HUES48 (cell line): ENCODE results near the gene ZNF682.
"Not testable (repeated sequence)": the region's sequence is repeated elsewhere in the genome, so short reads cannot be mapped to it uniquely, and the experiment has no call there.

Experiments
- H3K27ac ChIP-seq: one replicate; pipeline ENCODE4 v1.7.0; 2013; ENCODE audit warnings: low read depth, low read length, inconsistent platforms
- H3K27me3 ChIP-seq: 2 replicates; pipeline ENCODE4 v1.6.1; 2013; ENCODE audit warnings: mild to moderate bottlenecking, low read length; ENCODE audit not compliant: control insufficient read depth, insufficient read depth
- H3K36me3 ChIP-seq: 2 replicates; pipeline ENCODE4 v1.6.1; 2013; ENCODE audit warnings: low read length; ENCODE audit not compliant: control insufficient read depth, insufficient read depth
- H3K4me1 ChIP-seq: 2 replicates; pipeline ENCODE4 v1.6.1; 2013; ENCODE audit warnings: mild to moderate bottlenecking, low read length; ENCODE audit not compliant: control insufficient read depth, insufficient read depth
- H3K4me3 ChIP-seq: 2 replicates; pipeline ENCODE4 v1.5.1; 2013; ENCODE audit warnings: mild to moderate bottlenecking, low read depth, low read length
- H3K9ac ChIP-seq: 2 replicates; pipeline ENCODE4 v1.6.1; 2013; ENCODE audit warnings: mild to moderate bottlenecking, low read depth, low read length, moderate library complexity
- H3K9me3 ChIP-seq: 2 replicates; pipeline ENCODE4 v1.6.1; 2013; ENCODE audit warnings: low read length; ENCODE audit not compliant: control insufficient read depth, insufficient read depth

The ZNF682 gene

GRCh38 chr19:20066861-20067260, 27.6 kb upstream of the ZNF682 start:
- no peak overlapping the region for H3K4me3 ChIP-seq
- H3K9ac ChIP-seq: no peak overlapping the region
- peaks cover 30% of the 10 kb centered on the region for H3K4me1 ChIP-seq
- H3K27me3 ChIP-seq: no peaks in the 10 kb centered on the region
- peaks cover 6% of the 10 kb centered on the region; the same call in 1 of the 2 replicates for H3K9me3 ChIP-seq
- no peaks in the 10 kb centered on the region for H3K36me3 ChIP-seq
- H3K27ac ChIP-seq: no peak overlapping the region

- no peak overlapping the region for H3K4me3 ChIP-seq
- H3K27me3 ChIP-seq: no peaks in the 10 kb centered on the region
- H3K9ac ChIP-seq: no peak overlapping the region
- no peaks in the 10 kb centered on the region for H3K9me3 ChIP-seq
- no peak overlapping the region for H3K27ac ChIP-seq
- H3K36me3 ChIP-seq: no peaks in the 10 kb centered on the region
- H3K4me1 ChIP-seq: no peaks in the 10 kb centered on the region
Observed at GRCh38 chr19:20060282-20060681, 21.0 kb upstream of the ZNF682 start.

- H3K9me3 ChIP-seq, H3K4me3 ChIP-seq, H3K27me3 ChIP-seq, H3K4me1 ChIP-seq, H3K9ac ChIP-seq, H3K27ac ChIP-seq, H3K36me3 ChIP-seq: not testable (repeated sequence)
Observed at GRCh38 chr19:20058738-20059137, 19.4 kb upstream of the ZNF682 start.

GRCh38 chr19:20051841-20052768, 12.8 kb upstream of the ZNF682 start:
- H3K4me1 ChIP-seq: peaks cover 6% of the 10 kb centered on the region; the same call in 1 of the 2 replicates
- H3K4me3 ChIP-seq: peak overlapping the region; percentile 83
- H3K27ac ChIP-seq: peak overlapping the region; percentile 86
- H3K27me3 ChIP-seq: no peaks in the 10 kb centered on the region
- H3K36me3 ChIP-seq: no peaks in the 10 kb centered on the region
- H3K9me3 ChIP-seq: no peaks in the 10 kb centered on the region
- H3K9ac ChIP-seq: peak overlapping the region; percentile 79

GRCh38 chr19:20045742-20046141, 6.4 kb upstream of the ZNF682 start:
- H3K4me3 ChIP-seq, H3K27me3 ChIP-seq, H3K9me3 ChIP-seq, H3K36me3 ChIP-seq, H3K9ac ChIP-seq, H3K27ac ChIP-seq, H3K4me1 ChIP-seq: not testable (repeated sequence)

- Histone ChIP-seq H3K4me1 (no peaks in the 10 kb centered on the region), H3K27me3 (no peaks in the 10 kb centered on the region), H3K9ac (no peak overlapping the region), H3K9me3 (no peaks in the 10 kb centered on the region), H3K36me3 (no peaks in the 10 kb centered on the region), H3K27ac (no peak overlapping the region), H3K4me3 (no peak overlapping the region)
Observed at GRCh38 chr19:20044663-20045062, 5.4 kb upstream of the ZNF682 start.

GRCh38 chr19:20038358-20039202, 725 bp downstream of the ZNF682 start:
- Histone ChIP-seq H3K9ac (peak overlapping the region; percentile 93), H3K4me1 (peaks cover 5% of the 10 kb centered on the region; the same call in 1 of the 2 replicates), H3K27ac (peak overlapping the region; percentile 92), H3K36me3 (peaks cover 11% of the 10 kb centered on the region), H3K4me3 (peak overlapping the region; percentile 94), H3K27me3 (no peaks in the 10 kb centered on the region), H3K9me3 (no peaks in the 10 kb centered on the region)

- Histone ChIP-seq H3K4me1 (peaks cover 5% of the 10 kb centered on the region; the same call in 1 of the 2 replicates), H3K27ac (no peak overlapping the region), H3K9ac (no peak overlapping the region), H3K27me3 (no peaks in the 10 kb centered on the region), H3K9me3 (no peaks in the 10 kb centered on the region), H3K4me3 (no peak overlapping the region), H3K36me3 (peaks cover 20% of the 10 kb centered on the region)
Observed at GRCh38 chr19:20035935-20036334, 3.4 kb downstream of the ZNF682 start.

- Histone ChIP-seq H3K27me3 (no peaks in the 10 kb centered on the region), H3K4me1 (no peaks in the 10 kb centered on the region), H3K36me3 (peaks cover 29% of the 10 kb centered on the region), H3K9me3 (no peaks in the 10 kb centered on the region), H3K4me3 (no peak overlapping the region), H3K9ac (no peak overlapping the region), H3K27ac (no peak overlapping the region)
Observed at GRCh38 chr19:20028611-20029010, 10.7 kb downstream of the ZNF682 start.

- H3K4me1 ChIP-seq: no peaks in the 10 kb centered on the region
- no peak overlapping the region for H3K27ac ChIP-seq
- peaks cover 60% of the 10 kb centered on the region for H3K9me3 ChIP-seq
- H3K9ac ChIP-seq: no peak overlapping the region
- peaks cover 35% of the 10 kb centered on the region for H3K36me3 ChIP-seq
- no peaks in the 10 kb centered on the region for H3K27me3 ChIP-seq
- no peak overlapping the region for H3K4me3 ChIP-seq
Observed at GRCh38 chr19:20005741-20006140, 33.6 kb downstream of the ZNF682 start.
